ENCODE data around the gene PAPOLG. TPM values are rescaled to one million over a fixed set of nuclear protein-coding genes. Genes with fewer than 3 reads are reported as not detected.
"Not testable (repeated sequence)": the region's sequence is repeated elsewhere in the genome, so short reads cannot be mapped to it uniquely, and the experiment has no call there.

Gene PAPOLG
- total RNA-seq, 2 experiments from 2014 or later = 14.7 to 19.7 TPM

- H3K4me3 Mint-ChIP-seq = peak overlapping the region; percentile 42
- no peaks in the 10 kb centered on the region for H3K9me3 Mint-ChIP-seq (ENCODE audit: low read depth)
- ATAC-seq (no peak), DNase-seq (no peak)
- no peaks in the 10 kb centered on the region for H3K27me3 Mint-ChIP-seq
- CTCF ChIA-PET = interaction anchor here (0.8 to 3.5 kb wide), 6 partner anchors 10 to 185 kb away, joined by 3 to 25 read pairs (median 4); partner anchors contain the start of gene PAPOLG
- H3K36me3 Mint-ChIP-seq = peaks cover 3% of the 10 kb centered on the region
- H3K4me1 Mint-ChIP-seq = peaks cover 34% of the 10 kb centered on the region
- peak overlapping the region; percentile 87 for H3K27ac Mint-ChIP-seq
Measured at GRCh38 chr2:60819936-60820335, 63.9 kb downstream of the PAPOLG start.

GRCh38 chr2:60820416-60821132 lies 64.5 kb downstream of the PAPOLG start:
- no peak for DNase-seq
- CTCF ChIA-PET = interaction anchor here (1.8 to 3.5 kb wide), 4 partner anchors 9 to 185 kb away, joined by 3 to 25 read pairs (median 6); no protein-coding TSS in a partner anchor
- no peak for ATAC-seq
- H3K9me3 Mint-ChIP-seq (ENCODE audit: low read depth) = no peaks in the 10 kb centered on the region
- H3K4me3 Mint-ChIP-seq = no peak overlapping the region
- peaks cover 34% of the 10 kb centered on the region for H3K4me1 Mint-ChIP-seq
- no peaks in the 10 kb centered on the region for H3K27me3 Mint-ChIP-seq
- peak overlapping the region; percentile 12 for H3K27ac Mint-ChIP-seq
- H3K36me3 Mint-ChIP-seq = peaks cover 3% of the 10 kb centered on the region

GRCh38 chr2:60821133-60821469 lies 65.0 kb downstream of the PAPOLG start:
- H3K9me3 Mint-ChIP-seq (ENCODE audit: low read depth) = no peaks in the 10 kb centered on the region
- H3K27ac Mint-ChIP-seq = no peak overlapping the region
- DNase-seq = no peak
- no peak overlapping the region for H3K4me3 Mint-ChIP-seq
- H3K27me3 Mint-ChIP-seq = no peaks in the 10 kb centered on the region
- no peak for ATAC-seq
- CTCF ChIA-PET = no interaction called here
- peaks cover 3% of the 10 kb centered on the region for H3K36me3 Mint-ChIP-seq
- peaks cover 34% of the 10 kb centered on the region for H3K4me1 Mint-ChIP-seq

- Mint-ChIP-seq H3K9me3 (ENCODE audit: low read depth) (no peaks in the 10 kb centered on the region), H3K4me1 (peaks cover 34% of the 10 kb centered on the region), H3K27ac (no peak overlapping the region), H3K4me3 (no peak overlapping the region), H3K36me3 (peaks cover 3% of the 10 kb centered on the region), H3K27me3 (no peaks in the 10 kb centered on the region)
- no peak for ATAC-seq
- no peak for DNase-seq
- CTCF ChIA-PET = no interaction called here
Measured at GRCh38 chr2:60821587-60822302, 65.7 kb downstream of the PAPOLG start.

GRCh38 chr2:60822987-60823386 lies 66.9 kb downstream of the PAPOLG start:
- Mint-ChIP-seq H3K4me3 (no peak overlapping the region), H3K4me1 (peaks cover 36% of the 10 kb centered on the region), H3K9me3 (ENCODE audit: low read depth) (no peaks in the 10 kb centered on the region), H3K27me3 (no peaks in the 10 kb centered on the region), H3K36me3 (peaks cover 3% of the 10 kb centered on the region), H3K27ac (no peak overlapping the region)
- ATAC-seq (no peak), DNase-seq (no peak)
- CTCF ChIA-PET = no interaction called here

GRCh38 chr2:60823694-60824305 lies 67.7 kb downstream of the PAPOLG start:
- CTCF ChIA-PET = no interaction called here
- no peak for ATAC-seq
- Mint-ChIP-seq H3K27ac (no peak overlapping the region), H3K4me1 (peaks cover 30% of the 10 kb centered on the region), H3K27me3 (no peaks in the 10 kb centered on the region), H3K4me3 (no peak overlapping the region), H3K36me3 (peaks cover 3% of the 10 kb centered on the region), H3K9me3 (ENCODE audit: low read depth) (no peaks in the 10 kb centered on the region)
- DNase-seq = no peak

GRCh38 chr2:60825666-60826065 lies 69.6 kb downstream of the PAPOLG start:
- no peaks in the 10 kb centered on the region for H3K9me3 Mint-ChIP-seq (ENCODE audit: low read depth)
- H3K4me1 Mint-ChIP-seq = peaks cover 12% of the 10 kb centered on the region
- CTCF ChIA-PET = interaction anchor here (1.5 kb wide), 1 partner anchor 173 kb away, joined by 4 read pairs; no protein-coding TSS in a partner anchor
- H3K27ac Mint-ChIP-seq = no peak overlapping the region
- no peaks in the 10 kb centered on the region for H3K27me3 Mint-ChIP-seq
- no peak overlapping the region for H3K4me3 Mint-ChIP-seq
- no peak for ATAC-seq
- H3K36me3 Mint-ChIP-seq = no peaks in the 10 kb centered on the region
- no peak for DNase-seq

GRCh38 chr2:60826111-60826510 lies 70.0 kb downstream of the PAPOLG start:
- no peak overlapping the region for H3K4me3 Mint-ChIP-seq
- CTCF ChIA-PET = interaction anchor here (1.5 kb wide), 1 partner anchor 173 kb away, joined by 4 read pairs; no protein-coding TSS in a partner anchor
- peaks cover 9% of the 10 kb centered on the region for H3K4me1 Mint-ChIP-seq
- no peak for ATAC-seq
- no peaks in the 10 kb centered on the region for H3K9me3 Mint-ChIP-seq (ENCODE audit: low read depth)
- no peaks in the 10 kb centered on the region for H3K27me3 Mint-ChIP-seq
- no peak overlapping the region for H3K27ac Mint-ChIP-seq
- H3K36me3 Mint-ChIP-seq = no peaks in the 10 kb centered on the region
- DNase-seq = no peak

GRCh38 chr2:60826860-60827259 lies 70.8 kb downstream of the PAPOLG start:
- not testable (repeated sequence) for H3K27me3 Mint-ChIP-seq; ATAC-seq; H3K4me1 Mint-ChIP-seq; DNase-seq; H3K4me3 Mint-ChIP-seq; H3K27ac Mint-ChIP-seq; H3K36me3 Mint-ChIP-seq; H3K9me3 Mint-ChIP-seq (ENCODE audit: low read depth)
- CTCF ChIA-PET = interaction anchor here (1.5 kb wide), 1 partner anchor 172 kb away, joined by 4 read pairs; no protein-coding TSS in a partner anchor

- H3K4me3 Mint-ChIP-seq = no peak overlapping the region
- DNase-seq (no peak), ATAC-seq (no peak)
- peaks cover 2% of the 10 kb centered on the region for H3K4me1 Mint-ChIP-seq
- H3K36me3 Mint-ChIP-seq = no peaks in the 10 kb centered on the region
- CTCF ChIA-PET = interaction anchor here (1.5 kb wide), 1 partner anchor 172 kb away, joined by 4 read pairs; no protein-coding TSS in a partner anchor
- no peak overlapping the region for H3K27ac Mint-ChIP-seq
- no peaks in the 10 kb centered on the region for H3K9me3 Mint-ChIP-seq (ENCODE audit: low read depth)
- H3K27me3 Mint-ChIP-seq = no peaks in the 10 kb centered on the region
Measured at GRCh38 chr2:60827369-60827768, 71.3 kb downstream of the PAPOLG start.

GRCh38 chr2:60830991-60831390 lies 74.9 kb downstream of the PAPOLG start:
- H3K9me3 Mint-ChIP-seq (ENCODE audit: low read depth) = no peaks in the 10 kb centered on the region
- H3K27ac Mint-ChIP-seq = no peak overlapping the region
- H3K27me3 Mint-ChIP-seq = no peaks in the 10 kb centered on the region
- peaks cover 2% of the 10 kb centered on the region for H3K4me1 Mint-ChIP-seq
- no peak for DNase-seq
- H3K4me3 Mint-ChIP-seq = no peak overlapping the region
- CTCF ChIA-PET = no interaction called here
- no peak for ATAC-seq
- no peaks in the 10 kb centered on the region for H3K36me3 Mint-ChIP-seq

GRCh38 chr2:60831921-60832320 lies 75.9 kb downstream of the PAPOLG start:
- CTCF ChIA-PET = interaction anchor here (1.6 kb wide), 1 partner anchor 126 kb away, joined by 4 read pairs; no protein-coding TSS in a partner anchor
- H3K9me3 Mint-ChIP-seq (ENCODE audit: low read depth) = no peaks in the 10 kb centered on the region
- H3K36me3 Mint-ChIP-seq = no peaks in the 10 kb centered on the region
- ATAC-seq = no peak
- no peak for DNase-seq
- no peak overlapping the region for H3K4me3 Mint-ChIP-seq
- peaks cover 2% of the 10 kb centered on the region for H3K4me1 Mint-ChIP-seq
- H3K27ac Mint-ChIP-seq = no peak overlapping the region
- no peaks in the 10 kb centered on the region for H3K27me3 Mint-ChIP-seq

GRCh38 chr2:60832621-60833020 lies 76.6 kb downstream of the PAPOLG start:
- ATAC-seq (no peak), DNase-seq (no peak)
- Mint-ChIP-seq H3K4me1 (no peaks in the 10 kb centered on the region), H3K27ac (no peak overlapping the region), H3K36me3 (no peaks in the 10 kb centered on the region), H3K9me3 (ENCODE audit: low read depth) (no peaks in the 10 kb centered on the region), H3K27me3 (no peaks in the 10 kb centered on the region), H3K4me3 (no peak overlapping the region)
- CTCF ChIA-PET = interaction anchor here (1.6 kb wide), 1 partner anchor 126 kb away, joined by 4 read pairs; no protein-coding TSS in a partner anchor

Measured in activated CD8-positive, alpha-beta memory T cell treated with anti-CD3 and anti-CD28 coated beads, Interleukin-2, amount 10 ng/mL, durations not matched to agents 7 days and 5 days (primary cell).